HG02885 (cell line): ENCODE results near the gene SNRK.

ENCODE experiments used
- ATAC-seq: cut with Tn5 transposase; IDR thresholded peaks from one replicate; pipeline ENCODE4 v1.9.1; 2021; ENCODE audit warnings: mild to moderate bottlenecking; ENCODE audit not compliant: unreplicated experiment, poor library complexity

SNRK gene

GRCh38 chr3:43286115-43286840, at the start of gene SNRK:
TSS of gene SNRK (plus strand) at chr3:43286540. CDS start at chr3:43303204, 16,664 bp downstream.
- ATAC-seq = peak; percentile 84

DNA sequence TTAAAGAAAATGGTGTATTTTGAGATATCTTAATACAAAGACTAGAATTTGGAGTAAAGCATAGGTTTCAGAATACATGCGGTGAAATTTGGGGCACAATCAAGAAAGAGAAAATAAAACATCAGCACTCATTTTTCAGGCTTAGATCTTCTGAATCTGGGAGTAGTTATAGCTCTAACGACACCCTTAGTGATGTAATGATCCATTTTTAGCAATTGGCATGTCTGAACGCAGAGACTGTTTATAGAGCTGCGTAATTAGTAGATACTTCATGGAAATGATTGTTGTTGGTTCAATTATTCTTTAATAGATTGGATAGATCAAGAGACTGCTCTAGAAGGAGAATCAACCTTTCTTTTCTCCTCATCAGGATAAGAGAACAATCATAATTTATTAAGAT, 47.5 kb upstream of the SNRK start:
- ATAC-seq = no peak

- no peak for ATAC-seq
Measured at GRCh38 chr3:43239755-43240154, 46.6 kb upstream of the SNRK start.

GRCh38 chr3:43243590-43244587, 42.5 kb upstream of the SNRK start:
- ATAC-seq = no peak

DNA sequence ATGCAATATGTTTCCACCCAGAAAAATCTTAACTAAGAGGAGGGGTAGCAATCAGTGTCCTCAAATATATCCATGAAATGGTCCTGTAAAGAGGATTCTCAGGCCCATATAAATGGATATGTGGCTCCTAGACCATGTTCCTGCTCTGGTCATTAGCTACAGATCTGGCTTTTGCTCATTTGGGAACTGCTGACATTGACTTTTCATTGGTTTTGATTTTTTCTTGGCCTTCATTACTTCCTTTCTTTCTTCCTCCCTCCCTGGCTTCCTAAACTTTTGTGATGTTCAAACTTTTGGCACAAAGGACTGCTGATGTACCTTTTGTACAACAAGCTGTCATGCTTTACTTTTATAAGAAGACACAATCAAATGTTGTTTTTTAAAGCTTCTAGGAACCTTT, 41.6 kb upstream of the SNRK start:
- no peak for ATAC-seq

- ATAC-seq = no peak
Measured at GRCh38 chr3:43246976-43247375, 39.4 kb upstream of the SNRK start.

- no peak for ATAC-seq
Measured at GRCh38 chr3:43247561-43248184, 38.7 kb upstream of the SNRK start.

DNA sequence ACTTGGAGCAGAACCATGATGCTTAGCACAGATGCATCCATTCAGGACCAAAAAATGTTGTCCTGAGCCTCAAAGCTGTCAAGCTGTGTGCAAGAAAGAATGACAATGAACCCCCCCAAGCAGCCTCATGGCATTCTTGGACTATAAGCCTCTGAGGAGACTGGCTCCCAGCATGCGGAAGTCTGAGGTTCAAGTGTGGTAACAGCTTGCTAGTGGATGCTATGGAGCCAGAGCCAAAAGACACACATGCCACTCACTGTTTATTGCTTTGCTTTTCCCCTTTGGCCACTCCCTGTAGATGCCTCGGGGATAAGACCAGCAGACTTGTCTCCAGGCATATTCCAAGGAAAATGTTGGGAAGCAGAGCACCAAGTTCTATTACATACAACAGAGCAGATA, 38.2 kb upstream of the SNRK start:
- no peak for ATAC-seq

- no peak for ATAC-seq
Measured at GRCh38 chr3:43248973-43249372, 37.4 kb upstream of the SNRK start.

DNA sequence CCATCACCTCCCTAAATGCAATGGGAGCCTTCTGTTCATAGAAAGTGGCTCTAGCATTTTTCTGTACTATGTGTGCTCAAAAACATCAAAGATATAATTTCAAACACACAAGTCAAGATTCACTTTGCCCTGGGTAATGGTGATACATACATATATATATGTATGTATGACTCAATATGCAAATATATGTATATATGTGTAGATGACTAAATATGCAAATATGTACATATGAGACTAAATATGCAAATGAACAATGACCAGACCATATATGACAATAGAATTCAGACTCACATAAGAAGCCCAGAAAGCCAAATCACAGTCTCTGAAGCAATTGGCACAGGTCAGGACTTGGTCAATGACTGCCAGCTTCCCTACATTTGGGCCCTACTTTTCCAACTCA, 36.9 kb upstream of the SNRK start:
- no peak for ATAC-seq

GRCh38 chr3:43253294-43253693, 33.0 kb upstream of the SNRK start:
- no peak for ATAC-seq

- no peak for ATAC-seq
Measured at GRCh38 chr3:43254125-43254524, 32.2 kb upstream of the SNRK start.

GRCh38 chr3:43255662-43256061, 30.7 kb upstream of the SNRK start:
- ATAC-seq = no peak

DNA sequence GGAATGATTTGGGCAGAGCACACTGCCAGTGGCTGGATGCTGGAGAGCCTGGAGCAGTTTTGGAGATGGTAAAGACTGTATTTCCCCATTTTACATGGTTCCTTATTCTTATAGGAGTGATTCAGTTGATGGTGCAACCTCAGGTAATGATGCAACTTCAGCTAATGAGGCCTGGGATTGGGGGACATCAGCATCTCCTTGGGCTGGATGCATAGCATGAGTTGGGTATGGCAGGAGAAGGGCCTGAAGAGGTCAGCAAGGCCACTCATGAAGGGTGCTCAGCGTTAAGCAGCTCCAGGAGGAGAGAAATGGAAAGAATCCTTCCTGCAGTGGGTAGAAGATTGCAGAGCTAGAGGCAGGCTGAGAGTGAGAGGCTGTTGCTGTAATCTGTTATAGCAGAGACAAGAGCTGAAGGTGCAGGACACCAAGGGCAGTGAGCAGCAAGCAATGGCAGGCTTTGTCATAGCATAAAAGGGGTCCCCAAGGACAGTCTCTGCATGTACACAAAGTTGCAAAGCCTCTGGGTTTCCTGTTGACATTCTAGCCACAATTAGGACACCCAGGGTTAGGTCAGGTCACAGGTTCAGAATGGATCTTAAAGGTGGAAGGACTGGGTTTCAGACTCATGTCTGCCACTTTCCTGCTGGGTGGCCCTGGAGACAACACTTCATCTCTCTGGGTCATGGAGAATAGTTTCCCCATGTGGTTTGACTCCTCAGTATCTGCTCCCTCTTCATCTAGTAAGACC, 29.5 kb upstream of the SNRK start:
- ATAC-seq = no peak

DNA sequence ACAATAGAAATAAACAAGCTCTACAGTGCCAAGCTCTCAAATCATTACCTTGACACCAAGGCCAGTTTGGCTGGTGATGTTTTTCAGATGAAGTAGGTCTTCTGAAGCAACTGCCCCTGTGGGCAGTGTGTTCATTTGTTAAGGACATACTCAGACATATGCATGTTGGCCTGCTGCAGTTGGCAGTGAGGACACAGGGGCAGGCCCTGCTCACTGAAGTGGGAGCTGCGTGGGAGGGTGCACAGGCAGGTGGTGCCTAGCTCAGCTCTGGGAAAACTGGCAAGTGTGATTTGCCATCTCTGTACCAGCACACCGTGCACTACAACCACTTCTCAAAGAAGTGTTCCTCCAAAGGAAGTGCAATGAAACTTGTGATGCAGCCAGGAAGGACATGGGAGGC, 28.5 kb upstream of the SNRK start:
- ATAC-seq = no peak

DNA sequence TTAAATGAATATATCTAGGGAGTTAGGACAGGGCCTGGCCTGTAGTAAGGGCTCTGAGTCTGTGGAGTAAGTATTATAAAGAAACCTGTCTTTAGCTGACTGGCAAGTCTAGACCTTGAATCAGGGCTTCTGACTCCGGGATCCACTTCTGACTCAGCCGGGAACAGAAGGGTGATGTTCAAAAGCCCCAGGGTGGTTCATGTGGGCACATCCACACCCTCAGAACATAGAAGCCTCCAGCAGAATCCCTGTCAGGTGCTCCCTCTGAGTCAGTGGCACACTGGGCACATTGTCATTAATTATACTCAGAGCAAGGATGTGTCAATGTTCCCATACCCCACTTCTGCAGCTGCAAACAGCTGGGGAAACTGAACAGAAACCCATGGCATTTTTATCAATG, 26.7 kb upstream of the SNRK start:
- ATAC-seq = no peak

GRCh38 chr3:43260412-43260811, 25.9 kb upstream of the SNRK start:
- ATAC-seq = no peak

- no peak for ATAC-seq
Measured at GRCh38 chr3:43262194-43262593, 24.1 kb upstream of the SNRK start.

GRCh38 chr3:43266451-43266850, 19.9 kb upstream of the SNRK start:
- ATAC-seq = no peak

- no peak for ATAC-seq
Measured at GRCh38 chr3:43266995-43267394, 19.3 kb upstream of the SNRK start.
